ENCODE measurements around the gene LRP1. TPM values are rescaled to one million over a fixed set of nuclear protein-coding genes. Genes with fewer than 3 reads are reported as not detected.

The LRP1 gene
- total and polyA plus RNA-seq, 2 of the 4 experiments (the other 2 are of a cell fraction): 73.1 to 142 TPM

DNA sequence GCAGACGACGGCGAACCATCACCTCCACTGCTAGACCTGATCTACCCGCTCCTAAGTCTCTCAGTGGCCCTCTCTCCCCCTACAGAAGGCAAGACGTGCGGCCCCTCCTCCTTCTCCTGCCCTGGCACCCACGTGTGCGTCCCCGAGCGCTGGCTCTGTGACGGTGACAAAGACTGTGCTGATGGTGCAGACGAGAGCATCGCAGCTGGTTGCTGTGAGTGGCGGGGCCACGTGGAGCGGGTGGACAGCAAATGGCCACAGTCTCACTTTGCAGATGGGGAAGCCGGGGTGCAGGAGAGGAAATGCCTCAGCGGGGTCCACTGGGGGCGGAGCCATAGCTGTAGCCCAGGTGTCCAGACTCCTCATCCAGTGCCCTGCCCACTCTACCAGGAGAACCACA lies 66.9 kb downstream of the LRP1 start:
- no peak overlapping the region for H2BK15ac ChIP-seq (ENCODE audit: low read depth, low read length)
- whole genome bisulfite sequencing, 2 experiments (ENCODE audit: extremely low coverage in 2 of 2, insufficient read length in 1 of 2): 88% methylated on average over 11 of the region's 19 CpGs; no CpG with 5 or more reads in 1 of the 2 experiments
- no peak overlapping the region for H4K91ac ChIP-seq (ENCODE audit: insufficient read depth, low read depth, low read length)
- H2BK5ac ChIP-seq (ENCODE audit: low read depth, low read length, poor library complexity, severe bottlenecking): no peak overlapping the region
- H3K4me1 ChIP-seq (ENCODE audit: control insufficient read depth, insufficient read depth, low read length): no peaks in the 10 kb centered on the region
- H4K5ac ChIP-seq (ENCODE audit: low read depth, low read length): no peak overlapping the region
- POLR2A ChIA-PET (ENCODE audit: unreplicated experiment): no interaction called here
- intact Hi-C loops (cut with micrococcal nuclease): no loop called here
- H3K18ac ChIP-seq (ENCODE audit: low read depth, low read length): no peak overlapping the region
- H3K23ac ChIP-seq (ENCODE audit: low read depth, low read length): no peak overlapping the region
- H3K36me3 ChIP-seq (ENCODE audit: control insufficient read depth, insufficient read depth, low read length): peaks cover 100% of the 10 kb centered on the region
- peaks cover 19% of the 10 kb centered on the region for H4K20me1 ChIP-seq (ENCODE audit: insufficient read depth, low read length)
- no peak overlapping the region for H3K56ac ChIP-seq (ENCODE audit: extremely low read depth, insufficient read depth, low read length)
- dilution Hi-C loops (cut with HindIII; ENCODE audit: low sequenced_read_pairs, unreplicated experiment): no loop called here
- no peak overlapping the region for H2AFZ ChIP-seq (replicated peaks; ENCODE audit: low read length, poor library complexity)
- peaks cover 7% of the 10 kb centered on the region; the same call in 1 of the 2 replicates for H3K9me1 ChIP-seq (ENCODE audit: insufficient read depth, low read length)
- H3K27me3 ChIP-seq (ENCODE audit: control insufficient read depth, insufficient read depth, low read length): no peaks in the 10 kb centered on the region
- H3K79me1 ChIP-seq (ENCODE audit: low read depth in 1 of 2, low read length in 2 of 2): peaks cover 12 to 20% of the 10 kb centered on the region in 2 experiments
- H3K4ac ChIP-seq (ENCODE audit: low read depth, low read length): no peak overlapping the region
- H3K14ac ChIP-seq (replicated peaks; ENCODE audit: low read depth, low read length): no peak overlapping the region
- DNase-seq: no peak
- H3K4me2 ChIP-seq (ENCODE audit: low read depth, low read length): no peak overlapping the region
- in situ Hi-C loops (cut with MboI; ENCODE audit: low sequenced_read_pairs): no loop called here
- H4K8ac ChIP-seq (ENCODE audit: low read depth in 2 of 2, low read length in 2 of 2): no peak overlapping the region
- TF ChIP-seq RCOR1 (IDR thresholded peaks at IDR 0.05; ENCODE audit: insufficient replicate concordance, low read length): no peak
- no peak overlapping the region for H3K27ac ChIP-seq (ENCODE audit: insufficient read depth, low read length)
- no TSS peak for BruUV-seq (replicated peaks)
- no peak overlapping the region for H3K4me3 ChIP-seq (ENCODE audit: insufficient read depth, low read depth, low read length)
- no peak for ATAC-seq (ENCODE audit: low read depth)
- CTCF ChIA-PET: no interaction called here
- no peak overlapping the region for H3K9ac ChIP-seq (ENCODE audit: low read depth, low read length)
- no peak overlapping the region for H2AK9ac ChIP-seq (replicated peaks; ENCODE audit: low read depth, low read length, poor library complexity)
- no peak overlapping the region for H2BK20ac ChIP-seq (ENCODE audit: low read depth, low read length)
- H2BK120ac ChIP-seq (ENCODE audit: low read depth, low read length): no peak overlapping the region
- no peak overlapping the region for H2AK5ac ChIP-seq (ENCODE audit: low read depth, low read length)
- H3K9me3 ChIP-seq (ENCODE audit: control insufficient read depth, insufficient read depth, low read length): no peaks in the 10 kb centered on the region

Measured in IMR-90 (cell line).